ENCODE measurements around the gene SESN3. TPM values are rescaled to one million over a fixed set of nuclear protein-coding genes. Genes with fewer than 3 reads are reported as not detected.

SESN3 gene
- total RNA-seq, 3 donors from 2014 or later, result 6.8 to 9.3 (median 7.3) TPM

- ATAC-seq, result no peak
- Mint-ChIP-seq H3K36me3 (ENCODE audit: insufficient read depth) (peaks cover 10% of the 10 kb centered on the region), H3K4me3 (no peak overlapping the region), H3K9me3 (no peaks in the 10 kb centered on the region), H3K4me1 (ENCODE audit: low read depth) (peaks cover 42% of the 10 kb centered on the region), H3K27me3 (ENCODE audit: low read depth) (no peaks in the 10 kb centered on the region)
- no peak for DNase-seq
These were observed 74.0 kb downstream of the SESN3 start for GRCh38 chr11:95156916-95157541.

- ATAC-seq, result no peak
- H3K27me3 Mint-ChIP-seq (ENCODE audit: low read depth), result no peaks in the 10 kb centered on the region
- DNase-seq, result no peak
- H3K4me1 Mint-ChIP-seq (ENCODE audit: low read depth), result peaks cover 49% of the 10 kb centered on the region
- H3K4me3 Mint-ChIP-seq, result no peak overlapping the region
- H3K36me3 Mint-ChIP-seq (ENCODE audit: insufficient read depth), result peaks cover 7% of the 10 kb centered on the region
- no peaks in the 10 kb centered on the region for H3K9me3 Mint-ChIP-seq
These were observed 74.8 kb downstream of the SESN3 start for GRCh38 chr11:95156133-95156721.

GRCh38 chr11:95155385-95155784, 75.6 kb downstream of the SESN3 start:
- Mint-ChIP-seq H3K9me3 (no peaks in the 10 kb centered on the region), H3K36me3 (ENCODE audit: insufficient read depth) (peaks cover 6% of the 10 kb centered on the region), H3K4me1 (ENCODE audit: low read depth) (peaks cover 50% of the 10 kb centered on the region), H3K27me3 (ENCODE audit: low read depth) (no peaks in the 10 kb centered on the region), H3K4me3 (no peak overlapping the region)
- no peak for ATAC-seq
- DNase-seq, result no peak

GRCh38 chr11:95154514-95154913, 76.5 kb downstream of the SESN3 start:
- peaks cover 52% of the 10 kb centered on the region for H3K4me1 Mint-ChIP-seq (ENCODE audit: low read depth)
- no peak for ATAC-seq
- H3K4me3 Mint-ChIP-seq, result no peak overlapping the region

GRCh38 chr11:95153857-95154246, 77.2 kb downstream of the SESN3 start:
- no peaks in the 10 kb centered on the region for H3K9me3 Mint-ChIP-seq
- no peaks in the 10 kb centered on the region for H3K27me3 Mint-ChIP-seq (ENCODE audit: low read depth)
- peak overlapping the region; percentile 84 for H3K4me3 Mint-ChIP-seq
- peaks cover 3% of the 10 kb centered on the region for H3K36me3 Mint-ChIP-seq (ENCODE audit: insufficient read depth)
- DNase-seq, result no peak
- no peak for ATAC-seq
- H3K4me1 Mint-ChIP-seq (ENCODE audit: low read depth), result peaks cover 52% of the 10 kb centered on the region

More at GRCh38 chr11:95154514-95154913, 76.5 kb downstream of the SESN3 start:
- Mint-ChIP-seq H3K36me3 (ENCODE audit: insufficient read depth) (peaks cover 3% of the 10 kb centered on the region), H3K9me3 (no peaks in the 10 kb centered on the region), H3K27me3 (ENCODE audit: low read depth) (no peaks in the 10 kb centered on the region)
- peak; percentile 58 for DNase-seq

GRCh38 chr11:95152876-95153856, 77.8 kb downstream of the SESN3 start:
- ATAC-seq (peak; percentile 22 to 49), DNase-seq (no peak)
- Mint-ChIP-seq H3K27me3 (ENCODE audit: low read depth) (no peaks in the 10 kb centered on the region), H3K36me3 (ENCODE audit: insufficient read depth) (peaks cover 2% of the 10 kb centered on the region), H3K4me3 (peak overlapping the region; percentile 84), H3K9me3 (no peaks in the 10 kb centered on the region), H3K4me1 (ENCODE audit: low read depth) (peaks cover 49% of the 10 kb centered on the region)

GRCh38 chr11:95150956-95151684, 79.9 kb downstream of the SESN3 start:
- peak; percentile 89 to 90 for ATAC-seq
- H3K9me3 Mint-ChIP-seq, result no peaks in the 10 kb centered on the region
- H3K4me1 Mint-ChIP-seq (ENCODE audit: low read depth), result peaks cover 39% of the 10 kb centered on the region
- DNase-seq, result peak; percentile 89
- peak overlapping the region; percentile 84 for H3K4me3 Mint-ChIP-seq
- no peaks in the 10 kb centered on the region for H3K36me3 Mint-ChIP-seq (ENCODE audit: insufficient read depth)
- H3K27me3 Mint-ChIP-seq (ENCODE audit: low read depth), result no peaks in the 10 kb centered on the region

- H3K36me3 Mint-ChIP-seq (ENCODE audit: insufficient read depth), result no peaks in the 10 kb centered on the region
- DNase-seq, result no peak
- H3K4me1 Mint-ChIP-seq (ENCODE audit: low read depth), result peaks cover 38% of the 10 kb centered on the region
- no peak for ATAC-seq
- peaks cover 1% of the 10 kb centered on the region for H3K27me3 Mint-ChIP-seq (ENCODE audit: low read depth)
- peak overlapping the region; percentile 84 for H3K4me3 Mint-ChIP-seq
- H3K9me3 Mint-ChIP-seq, result no peaks in the 10 kb centered on the region
These were observed 81.2 kb downstream of the SESN3 start for GRCh38 chr11:95149651-95150364.

- Mint-ChIP-seq H3K4me1 (ENCODE audit: low read depth) (peaks cover 32% of the 10 kb centered on the region), H3K4me3 (no peak overlapping the region), H3K27me3 (ENCODE audit: low read depth) (peaks cover 9% of the 10 kb centered on the region), H3K9me3 (no peaks in the 10 kb centered on the region), H3K36me3 (ENCODE audit: insufficient read depth) (no peaks in the 10 kb centered on the region)
- ATAC-seq (no peak), DNase-seq (no peak)
These were observed 82.1 kb downstream of the SESN3 start for GRCh38 chr11:95148938-95149337.

GRCh38 chr11:95148406-95148805, 82.6 kb downstream of the SESN3 start:
- DNase-seq (no peak), ATAC-seq (no peak)
- no peaks in the 10 kb centered on the region for H3K9me3 Mint-ChIP-seq
- H3K4me3 Mint-ChIP-seq, result no peak overlapping the region
- H3K27me3 Mint-ChIP-seq (ENCODE audit: low read depth), result peaks cover 11% of the 10 kb centered on the region
- peaks cover 27% of the 10 kb centered on the region for H3K4me1 Mint-ChIP-seq (ENCODE audit: low read depth)
- no peaks in the 10 kb centered on the region for H3K36me3 Mint-ChIP-seq (ENCODE audit: insufficient read depth)

GRCh38 chr11:95147364-95147905, 83.6 kb downstream of the SESN3 start:
- Mint-ChIP-seq H3K4me1 (ENCODE audit: low read depth) (peaks cover 19% of the 10 kb centered on the region), H3K36me3 (ENCODE audit: insufficient read depth) (no peaks in the 10 kb centered on the region), H3K27me3 (ENCODE audit: low read depth) (peaks cover 11% of the 10 kb centered on the region), H3K9me3 (no peaks in the 10 kb centered on the region), H3K4me3 (no peak overlapping the region)
- ATAC-seq, result no peak
- peak; percentile 7 for DNase-seq

- no peak for DNase-seq
- no peaks in the 10 kb centered on the region for H3K36me3 Mint-ChIP-seq (ENCODE audit: insufficient read depth)
- H3K9me3 Mint-ChIP-seq, result no peaks in the 10 kb centered on the region
- H3K27me3 Mint-ChIP-seq (ENCODE audit: low read depth), result peaks cover 14% of the 10 kb centered on the region
- no peak for ATAC-seq
- H3K4me1 Mint-ChIP-seq (ENCODE audit: low read depth), result peaks cover 8% of the 10 kb centered on the region
- H3K4me3 Mint-ChIP-seq, result no peak overlapping the region
These were observed 85.5 kb downstream of the SESN3 start for GRCh38 chr11:95145430-95146060.

Measured in activated T-cell treated with anti-CD3 and anti-CD28 coated beads, Interleukin-2, amount 50 U/mL, for 4 hours (primary cell).